A673 (cell line): ENCODE data around the gene SPTAN1.

Experiments
- EZH2 ChIP-seq: fragments of 200-600 bp; sonication (generic); IDR thresholded peaks from 2 replicates; pipeline ENCODE4 v1.6.1; 2017; ENCODE audit warnings: borderline replicate concordance, low read depth, mild to moderate bottlenecking, mixed read lengths, antibody characterized with exemption, low read length; ENCODE audit not compliant: poor library complexity, severe bottlenecking
- TF ChIP-seq, protein P1 (sequence below): fragments of 300-800, 200-600 bp; sonication (generic); conservative IDR thresholded peaks from 2 replicates; pipeline ENCODE4 v1.5.1; 2017; ENCODE audit warnings: low read depth, mild to moderate bottlenecking, antibody characterized with exemption, low read length, moderate library complexity, mixed read lengths

DNA sequence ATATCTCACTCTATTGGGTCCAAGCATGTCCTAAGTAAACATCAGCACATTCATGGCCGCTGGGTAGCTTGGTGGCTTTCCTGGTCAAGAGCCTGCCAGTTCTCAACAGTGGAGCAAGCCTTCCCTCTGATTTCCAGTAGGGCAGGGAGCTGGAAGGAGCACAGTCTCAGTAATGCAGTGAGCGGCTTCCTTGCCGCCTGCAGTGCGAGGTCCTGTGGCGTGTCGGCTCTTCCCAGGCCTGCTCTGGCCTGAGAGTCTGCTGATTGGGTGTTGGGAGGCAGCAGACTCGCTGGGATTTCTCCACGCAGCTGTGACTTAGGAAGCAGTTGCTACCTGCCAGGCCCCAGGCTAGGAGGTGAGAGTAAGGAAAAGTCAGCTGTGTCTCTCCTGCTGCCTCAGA, 51.3 kb downstream of the SPTAN1 start:
- TF ChIP-seq, protein P1, sequence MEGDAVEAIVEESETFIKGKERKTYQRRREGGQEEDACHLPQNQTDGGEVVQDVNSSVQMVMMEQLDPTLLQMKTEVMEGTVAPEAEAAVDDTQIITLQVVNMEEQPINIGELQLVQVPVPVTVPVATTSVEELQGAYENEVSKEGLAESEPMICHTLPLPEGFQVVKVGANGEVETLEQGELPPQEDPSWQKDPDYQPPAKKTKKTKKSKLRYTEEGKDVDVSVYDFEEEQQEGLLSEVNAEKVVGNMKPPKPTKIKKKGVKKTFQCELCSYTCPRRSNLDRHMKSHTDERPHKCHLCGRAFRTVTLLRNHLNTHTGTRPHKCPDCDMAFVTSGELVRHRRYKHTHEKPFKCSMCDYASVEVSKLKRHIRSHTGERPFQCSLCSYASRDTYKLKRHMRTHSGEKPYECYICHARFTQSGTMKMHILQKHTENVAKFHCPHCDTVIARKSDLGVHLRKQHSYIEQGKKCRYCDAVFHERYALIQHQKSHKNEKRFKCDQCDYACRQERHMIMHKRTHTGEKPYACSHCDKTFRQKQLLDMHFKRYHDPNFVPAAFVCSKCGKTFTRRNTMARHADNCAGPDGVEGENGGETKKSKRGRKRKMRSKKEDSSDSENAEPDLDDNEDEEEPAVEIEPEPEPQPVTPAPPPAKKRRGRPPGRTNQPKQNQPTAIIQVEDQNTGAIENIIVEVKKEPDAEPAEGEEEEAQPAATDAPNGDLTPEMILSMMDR, result no peak
- TF ChIP-seq EZH2, result no peak
